HG03108 (cell line): ENCODE data around the gene CST6.

ENCODE experiments used
- ATAC-seq: cut with Tn5 transposase; IDR thresholded peaks from one replicate; pipeline ENCODE4 v1.9.1; 2021; ENCODE audit warnings: moderate library complexity; ENCODE audit not compliant: unreplicated experiment

Gene CST6

GRCh38 chr11:66045177-66045639 is 33.4 kb downstream of the CST6 start:
- no peak for ATAC-seq

- ATAC-seq, result no peak
Measured at GRCh38 chr11:66046901-66047300, 35.1 kb downstream of the CST6 start.

GRCh38 chr11:66047541-66048365 is 35.9 kb downstream of the CST6 start:
- ATAC-seq, result no peak

- no peak for ATAC-seq
Measured at GRCh38 chr11:66048547-66049323, 36.9 kb downstream of the CST6 start, which contains the start of gene GAL3ST3. Gene GAL3ST3 (minus strand): TSS chr11:66049161. CDS start chr11:66045415, 3,746 bp downstream.

GRCh38 chr11:66050581-66051231 is 38.9 kb downstream of the CST6 start:
- ATAC-seq, result no peak

- ATAC-seq, result no peak
Measured at GRCh38 chr11:66051371-66051765, 39.6 kb downstream of the CST6 start.

- ATAC-seq, result peak; percentile 94
Measured at GRCh38 chr11:66051766-66052663, 40.2 kb downstream of the CST6 start, which contains the start of gene SF3B2. Gene SF3B2 (plus strand): TSS chr11:66052364. CDS start chr11:66052385, 21 bp downstream.

GRCh38 chr11:66052664-66052982 is 40.8 kb downstream of the CST6 start:
- no peak for ATAC-seq

GRCh38 chr11:66055021-66055420 is 43.2 kb downstream of the CST6 start:
- no peak for ATAC-seq

GRCh38 chr11:66056501-66056900 is 44.7 kb downstream of the CST6 start:
- no peak for ATAC-seq

GRCh38 chr11:66059966-66060680 is 48.3 kb downstream of the CST6 start:
- no peak for ATAC-seq

- ATAC-seq, result no peak
Measured at GRCh38 chr11:66061268-66061667, 49.5 kb downstream of the CST6 start.

- no peak for ATAC-seq
Measured at GRCh38 chr11:66062408-66062807, 50.6 kb downstream of the CST6 start.
